ENCODE measurements around the gene MMP13.

- TF ChIP-seq GATA2 (IDR thresholded peaks at IDR 0.05; ENCODE audit: low read depth, low read length) (no peak), GATA3 (IDR thresholded peaks at IDR 0.05; ENCODE audit: low read depth, low read length) (no peak)
Observed at GRCh38 chr11:102930451-102930850, 25.1 kb downstream of the MMP13 start.

All from SH-SY5Y (cell line).